Skeletal muscle satellite cell (primary cell): ENCODE results near the gene LINGO1.

Experiments used
- H3K27me3 ChIP-seq: 2 replicates; pipeline ENCODE4 v1.7.0; 2013; ENCODE audit warnings: low read length; ENCODE audit not compliant: control insufficient read depth, insufficient read depth
- H3K36me3 ChIP-seq: 2 replicates; pipeline ENCODE4 v1.7.0; 2013; ENCODE audit warnings: mild to moderate bottlenecking, control low read depth, low read length; ENCODE audit not compliant: insufficient read depth
- H3K4me1 ChIP-seq: 2 replicates; pipeline ENCODE4 v1.7.0; 2013; ENCODE audit warnings: low read length; ENCODE audit not compliant: control insufficient read depth, insufficient read depth
- H3K4me2 ChIP-seq: 2 replicates; pipeline ENCODE4 v1.7.0; 2013; ENCODE audit warnings: mild to moderate bottlenecking, low read length
- H3K4me3 ChIP-seq: 2 replicates; pipeline ENCODE4 v1.7.0; 2013; ENCODE audit warnings: low read length
- H3K9ac ChIP-seq: 2 replicates; pipeline ENCODE4 v1.7.0; 2013; ENCODE audit warnings: mild to moderate bottlenecking, low read depth, low read length, moderate library complexity
- H3K9me3 ChIP-seq: replicated peaks from 2 replicates; pipeline ENCODE4 v1.7.0; 2013; ENCODE audit warnings: mild to moderate bottlenecking, control low read depth, low read length

The LINGO1 gene

DNA sequence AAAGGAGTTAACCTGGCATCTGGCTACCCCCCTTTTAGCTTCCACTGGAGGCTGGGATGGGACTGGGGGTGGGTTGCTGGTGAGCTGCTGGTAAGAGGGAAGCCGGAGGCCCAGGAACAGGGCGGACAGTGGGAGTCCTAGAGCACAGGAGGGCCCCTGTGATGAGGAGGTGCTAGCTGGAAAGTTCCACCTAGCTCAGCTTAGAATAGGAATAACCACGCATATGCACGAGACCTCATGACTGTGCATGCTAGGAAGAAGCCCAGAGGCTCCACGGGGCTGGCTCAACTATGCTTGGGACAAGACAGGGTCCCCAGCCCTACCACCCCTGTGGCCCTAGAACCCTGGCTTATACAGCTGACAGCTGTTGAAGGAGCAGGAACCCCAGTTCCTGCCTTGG, 34.1 kb downstream of the LINGO1 start:
- Histone ChIP-seq H3K4me2 (no peak overlapping the region), H3K4me3 (no peak overlapping the region)

GRCh38 chr15:77597804-77598453, 34.8 kb downstream of the LINGO1 start:
- H3K4me3 ChIP-seq, result no peak overlapping the region
- H3K36me3 ChIP-seq, result no peaks in the 10 kb centered on the region
- H3K27me3 ChIP-seq, result peaks cover 30% of the 10 kb centered on the region

More for the DNA sequence above, 34.1 kb downstream of the LINGO1 start:
- Histone ChIP-seq H3K27me3 (peaks cover 37% of the 10 kb centered on the region), H3K36me3 (no peaks in the 10 kb centered on the region), H3K4me1 (no peaks in the 10 kb centered on the region), H3K9ac (no peak overlapping the region), H3K9me3 (no peaks in the 10 kb centered on the region)

GRCh38 chr15:77596821-77597803, 35.6 kb downstream of the LINGO1 start:
- H3K4me1 ChIP-seq, result no peaks in the 10 kb centered on the region
- no peak overlapping the region for H3K4me3 ChIP-seq
- H3K36me3 ChIP-seq, result no peaks in the 10 kb centered on the region
- no peaks in the 10 kb centered on the region for H3K9me3 ChIP-seq
- peaks cover 26% of the 10 kb centered on the region for H3K27me3 ChIP-seq
- no peak overlapping the region for H3K4me2 ChIP-seq
- H3K9ac ChIP-seq, result no peak overlapping the region

More at GRCh38 chr15:77597804-77598453, 34.8 kb downstream of the LINGO1 start:
- Histone ChIP-seq H3K4me1 (no peaks in the 10 kb centered on the region), H3K4me2 (no peak overlapping the region), H3K9me3 (no peaks in the 10 kb centered on the region), H3K9ac (no peak overlapping the region)

- peaks cover 13% of the 10 kb centered on the region for H3K27me3 ChIP-seq
- no peak overlapping the region for H3K4me3 ChIP-seq
- no peaks in the 10 kb centered on the region for H3K4me1 ChIP-seq
- no peak overlapping the region for H3K9ac ChIP-seq
- no peak overlapping the region for H3K4me2 ChIP-seq
- H3K9me3 ChIP-seq, result no peaks in the 10 kb centered on the region
- no peaks in the 10 kb centered on the region for H3K36me3 ChIP-seq
Observed at GRCh38 chr15:77595231-77595630, 37.5 kb downstream of the LINGO1 start.

DNA sequence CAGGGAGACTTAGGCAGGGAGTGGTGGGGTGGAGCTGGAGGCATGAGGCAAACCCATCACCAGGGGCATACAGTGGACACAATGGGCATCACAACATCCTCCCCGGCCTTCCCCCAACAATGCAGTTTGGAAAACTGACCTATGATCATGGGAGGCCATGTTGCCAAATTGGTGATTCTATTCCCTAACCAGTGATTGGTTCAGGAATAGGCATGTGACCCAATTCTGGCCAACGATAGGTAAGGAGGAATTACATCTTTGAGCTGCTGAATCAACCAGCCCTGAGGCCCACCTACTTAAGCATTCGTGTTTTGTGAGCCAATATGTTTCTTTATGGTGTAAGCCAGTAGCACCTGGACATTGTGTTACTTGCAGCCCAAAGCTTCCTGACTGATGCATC, 40.0 kb downstream of the LINGO1 start:
- Histone ChIP-seq H3K4me3 (no peak overlapping the region), H3K4me1 (no peaks in the 10 kb centered on the region), H3K9ac (no peak overlapping the region), H3K36me3 (no peaks in the 10 kb centered on the region), H3K4me2 (no peak overlapping the region), H3K27me3 (peaks cover 28% of the 10 kb centered on the region), H3K9me3 (no peaks in the 10 kb centered on the region)

- H3K36me3 ChIP-seq, result no peaks in the 10 kb centered on the region
- H3K4me1 ChIP-seq, result no peaks in the 10 kb centered on the region
- no peaks in the 10 kb centered on the region for H3K9me3 ChIP-seq
- peaks cover 31% of the 10 kb centered on the region for H3K27me3 ChIP-seq
- H3K9ac ChIP-seq, result no peak overlapping the region
- H3K4me2 ChIP-seq, result no peak overlapping the region
- no peak overlapping the region for H3K4me3 ChIP-seq
Observed at GRCh38 chr15:77591968-77592613, 40.6 kb downstream of the LINGO1 start.

DNA sequence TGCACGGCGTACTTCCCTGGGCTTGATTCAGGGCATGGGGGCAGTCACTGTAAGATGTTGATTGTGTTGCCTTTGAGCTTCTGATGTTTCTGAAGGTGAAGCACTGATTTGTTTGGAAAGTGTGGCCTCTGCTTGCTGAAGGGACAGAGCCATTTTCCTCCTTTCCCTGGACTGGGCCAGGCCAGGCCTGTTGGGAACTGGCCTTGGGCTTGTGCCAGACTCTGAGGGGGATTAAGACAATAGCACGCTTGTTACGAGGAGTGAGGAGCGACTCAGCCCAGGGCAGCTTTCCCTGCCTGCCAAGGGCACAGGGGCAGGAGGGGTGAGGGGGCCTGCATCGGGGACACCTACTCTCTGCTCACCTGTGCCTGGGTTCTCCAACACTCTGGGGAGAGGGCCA, 42.9 kb downstream of the LINGO1 start:
- Histone ChIP-seq H3K9ac (no peak overlapping the region), H3K4me3 (no peak overlapping the region), H3K36me3 (no peaks in the 10 kb centered on the region)

GRCh38 chr15:77588126-77588525, 44.6 kb downstream of the LINGO1 start:
- H3K9ac ChIP-seq, result no peak overlapping the region
- no peaks in the 10 kb centered on the region for H3K36me3 ChIP-seq
- no peaks in the 10 kb centered on the region for H3K9me3 ChIP-seq
- no peak overlapping the region for H3K4me2 ChIP-seq
- no peak overlapping the region for H3K4me3 ChIP-seq
- H3K27me3 ChIP-seq, result peaks cover 62% of the 10 kb centered on the region
- no peaks in the 10 kb centered on the region for H3K4me1 ChIP-seq

More for the DNA sequence above, 42.9 kb downstream of the LINGO1 start:
- H3K27me3 ChIP-seq, result peaks cover 47% of the 10 kb centered on the region
- no peaks in the 10 kb centered on the region for H3K4me1 ChIP-seq
- H3K9me3 ChIP-seq, result no peaks in the 10 kb centered on the region
- no peak overlapping the region for H3K4me2 ChIP-seq

DNA sequence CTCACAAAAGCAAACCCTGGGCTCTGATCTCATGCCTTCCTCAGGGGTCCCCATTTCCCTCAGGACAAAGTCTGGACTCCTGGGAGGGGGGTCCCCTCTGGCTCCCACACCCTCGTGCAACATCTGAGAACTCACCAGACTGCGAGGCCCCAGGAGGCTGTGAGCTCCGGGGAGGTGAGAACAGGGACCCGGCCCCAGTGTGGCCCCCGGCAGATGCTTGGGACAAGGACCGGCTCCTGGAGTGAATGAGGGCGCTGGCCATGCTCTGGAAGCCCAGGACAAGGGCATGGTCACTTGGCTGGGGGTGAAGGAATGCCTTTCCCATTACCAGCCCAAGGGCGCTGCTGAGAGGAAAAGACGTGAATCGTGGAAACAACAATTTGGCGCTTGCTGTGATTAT, 48.0 kb downstream of the LINGO1 start:
- no peak overlapping the region for H3K4me2 ChIP-seq
- peaks cover 68% of the 10 kb centered on the region for H3K27me3 ChIP-seq
- H3K9me3 ChIP-seq, result no peaks in the 10 kb centered on the region
- H3K9ac ChIP-seq, result no peak overlapping the region
- H3K4me1 ChIP-seq, result peaks cover 3% of the 10 kb centered on the region
- H3K36me3 ChIP-seq, result no peaks in the 10 kb centered on the region
- no peak overlapping the region for H3K4me3 ChIP-seq

- no peaks in the 10 kb centered on the region for H3K36me3 ChIP-seq
- no peak overlapping the region for H3K9ac ChIP-seq
- H3K9me3 ChIP-seq, result no peaks in the 10 kb centered on the region
- peaks cover 67% of the 10 kb centered on the region for H3K27me3 ChIP-seq
- peaks cover 3% of the 10 kb centered on the region for H3K4me1 ChIP-seq
- no peak overlapping the region for H3K4me2 ChIP-seq
- H3K4me3 ChIP-seq, result no peak overlapping the region
Observed at GRCh38 chr15:77584201-77584600, 48.5 kb downstream of the LINGO1 start.

DNA sequence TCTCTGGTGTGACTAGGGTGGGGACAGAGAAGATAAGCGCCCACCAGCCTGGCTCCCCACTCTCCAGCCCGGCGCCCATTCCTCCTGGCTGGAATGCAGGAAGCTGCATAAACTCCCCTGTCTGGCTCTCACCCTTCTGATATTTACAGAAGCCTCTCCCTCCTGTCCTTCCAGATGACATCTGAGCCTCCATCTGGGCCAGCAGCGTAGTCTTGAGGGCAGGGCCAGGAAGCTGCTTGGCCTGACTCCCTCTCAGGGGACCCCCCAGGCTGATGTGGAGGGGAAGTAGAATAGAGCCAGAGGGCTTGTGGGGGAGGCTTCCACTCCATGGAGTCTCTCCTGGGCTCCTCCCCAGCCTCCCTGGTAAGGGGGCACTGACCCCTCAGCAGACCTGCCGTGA, 49.9 kb downstream of the LINGO1 start:
- Histone ChIP-seq H3K4me1 (peaks cover 3% of the 10 kb centered on the region), H3K36me3 (no peaks in the 10 kb centered on the region), H3K9me3 (no peaks in the 10 kb centered on the region), H3K4me3 (no peak overlapping the region), H3K27me3 (peaks cover 62% of the 10 kb centered on the region), H3K4me2 (no peak overlapping the region), H3K9ac (no peak overlapping the region)
